ENCODE measurements around the gene TP53I11. TPM values are rescaled to one million over a fixed set of nuclear protein-coding genes. Genes with fewer than 3 reads are reported as not detected.

TP53I11 gene
- total RNA-seq, 4 donors from 2014 or later = 5.4 to 17.2 (median 12.8) TPM

DNA sequence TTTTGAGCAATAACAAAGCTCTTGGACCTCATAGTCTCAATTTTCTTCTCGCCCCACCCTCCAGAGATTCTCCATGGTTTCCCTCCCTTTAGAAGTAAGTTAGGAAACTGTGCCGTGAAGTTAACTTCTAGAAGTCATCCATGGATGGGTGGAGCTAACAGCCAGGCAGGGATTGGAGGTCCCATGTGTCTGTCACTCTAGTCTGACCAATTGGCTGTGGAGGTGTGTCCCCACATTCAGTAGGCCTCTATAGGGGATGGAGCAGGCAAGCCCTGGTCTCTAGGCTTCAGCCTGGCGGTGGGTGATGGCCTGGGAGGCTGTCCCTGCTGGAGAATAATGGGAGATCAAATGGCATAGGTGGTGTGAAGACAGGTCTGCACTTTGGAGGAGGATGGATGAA, 50.7 kb downstream of the TP53I11 start:
- ATAC-seq = no peak
- in situ Hi-C loops (cut with MboI; ENCODE audit: low sequenced_read_pairs in 4 of 4) = loop anchor here in 2 of 4 donors (10.0 to 25.0 kb wide), 3 partner anchors 175 to 437 kb away; partner anchors contain the start of gene TSPAN18 (in 2 of the 2)
- intact Hi-C loops (cut with DNase I; ENCODE audit: low total_unique reads) = no loop called here

DNA sequence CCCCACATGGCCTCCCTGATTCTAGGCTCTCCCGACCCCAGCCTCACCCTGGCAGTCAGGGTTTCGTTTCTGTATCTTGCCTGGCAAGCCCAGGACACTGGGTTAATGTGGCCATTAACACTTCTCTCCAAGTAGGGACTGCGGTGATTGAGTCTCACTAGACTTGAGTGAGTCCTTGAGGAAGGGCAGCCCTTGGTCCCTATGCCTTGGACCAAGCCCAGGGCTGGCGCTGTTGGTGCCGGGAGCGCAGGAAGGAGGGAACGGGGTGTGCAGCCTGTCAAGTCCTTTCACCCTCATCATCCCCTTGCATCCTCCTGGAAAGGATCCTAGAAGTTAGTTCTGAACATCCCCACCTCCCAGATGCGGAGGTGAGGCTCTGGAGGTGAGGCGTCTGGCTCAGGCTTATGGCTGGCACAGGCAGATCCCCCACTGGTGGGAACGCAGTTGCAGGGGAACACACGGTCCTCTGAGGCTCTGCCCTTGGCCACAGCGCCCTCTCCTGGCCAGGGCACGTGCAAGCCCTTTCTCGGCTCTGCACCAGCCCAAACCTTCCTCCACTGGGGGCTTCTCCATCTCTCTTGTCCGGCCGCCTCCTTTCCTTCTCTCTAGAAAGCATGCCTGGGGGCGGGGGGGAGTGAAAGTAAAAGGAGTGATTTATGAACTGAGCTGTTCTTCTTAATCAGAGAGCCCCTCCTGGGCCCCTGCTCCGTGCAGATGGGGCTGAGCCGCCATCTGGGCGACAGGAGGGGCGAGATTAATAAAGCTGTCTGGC, 56.7 kb downstream of the TP53I11 start:
- TF ChIP-seq, protein P1, sequence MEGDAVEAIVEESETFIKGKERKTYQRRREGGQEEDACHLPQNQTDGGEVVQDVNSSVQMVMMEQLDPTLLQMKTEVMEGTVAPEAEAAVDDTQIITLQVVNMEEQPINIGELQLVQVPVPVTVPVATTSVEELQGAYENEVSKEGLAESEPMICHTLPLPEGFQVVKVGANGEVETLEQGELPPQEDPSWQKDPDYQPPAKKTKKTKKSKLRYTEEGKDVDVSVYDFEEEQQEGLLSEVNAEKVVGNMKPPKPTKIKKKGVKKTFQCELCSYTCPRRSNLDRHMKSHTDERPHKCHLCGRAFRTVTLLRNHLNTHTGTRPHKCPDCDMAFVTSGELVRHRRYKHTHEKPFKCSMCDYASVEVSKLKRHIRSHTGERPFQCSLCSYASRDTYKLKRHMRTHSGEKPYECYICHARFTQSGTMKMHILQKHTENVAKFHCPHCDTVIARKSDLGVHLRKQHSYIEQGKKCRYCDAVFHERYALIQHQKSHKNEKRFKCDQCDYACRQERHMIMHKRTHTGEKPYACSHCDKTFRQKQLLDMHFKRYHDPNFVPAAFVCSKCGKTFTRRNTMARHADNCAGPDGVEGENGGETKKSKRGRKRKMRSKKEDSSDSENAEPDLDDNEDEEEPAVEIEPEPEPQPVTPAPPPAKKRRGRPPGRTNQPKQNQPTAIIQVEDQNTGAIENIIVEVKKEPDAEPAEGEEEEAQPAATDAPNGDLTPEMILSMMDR (IDR thresholded peaks at IDR 0.05 in 4 of 5, conservative IDR thresholded peaks at IDR 0.05 in 1 of 5) = peak; percentile 34 to 81 (median 74)
- no peak for TF ChIP-seq POLR2A (IDR thresholded peaks at IDR 0.05)
- Histone ChIP-seq H3K27ac (peak overlapping the region in 1 of 4 donors; percentile 40), H3K36me3 (no peaks in the 10 kb centered on the region), H3K4me3 (no peak overlapping the region), H3K4me1 (peaks cover 0 to 12% of the 10 kb centered on the region in 2 donors), H3K9me3 (no peaks in the 10 kb centered on the region), H3K27me3 (no peaks in the 10 kb centered on the region)
- DNase-seq (no peak), ATAC-seq (peak; percentile 51 to 59)
- intact Hi-C loops (cut with DNase I; ENCODE audit: low total_unique reads) = loop anchor here (2.0 to 5.0 kb wide), 2 partner anchors 167 to 273 kb away; partner anchors contain the start of gene TSPAN18
- in situ Hi-C loops (cut with MboI; ENCODE audit: low sequenced_read_pairs in 4 of 4) = loop anchor here in 1 of 4 donors (10.0 kb wide), 2 partner anchors 169 to 259 kb away; partner anchors contain the start of gene TSPAN18

More for the DNA sequence above, 50.7 kb downstream of the TP53I11 start:
- Histone ChIP-seq H3K36me3 (no peaks in the 10 kb centered on the region), H3K9me3 (no peaks in the 10 kb centered on the region), H3K27ac (no peak overlapping the region), H3K27me3 (no peaks in the 10 kb centered on the region), H3K4me1 (no peaks in the 10 kb centered on the region), H3K4me3 (no peak overlapping the region)
- TF ChIP-seq, protein P1 (IDR thresholded peaks at IDR 0.05 in 4 of 5, conservative IDR thresholded peaks at IDR 0.05 in 1 of 5) = no peak
- TF ChIP-seq POLR2A (IDR thresholded peaks at IDR 0.05) = no peak
- DNase-seq = no peak

DNA sequence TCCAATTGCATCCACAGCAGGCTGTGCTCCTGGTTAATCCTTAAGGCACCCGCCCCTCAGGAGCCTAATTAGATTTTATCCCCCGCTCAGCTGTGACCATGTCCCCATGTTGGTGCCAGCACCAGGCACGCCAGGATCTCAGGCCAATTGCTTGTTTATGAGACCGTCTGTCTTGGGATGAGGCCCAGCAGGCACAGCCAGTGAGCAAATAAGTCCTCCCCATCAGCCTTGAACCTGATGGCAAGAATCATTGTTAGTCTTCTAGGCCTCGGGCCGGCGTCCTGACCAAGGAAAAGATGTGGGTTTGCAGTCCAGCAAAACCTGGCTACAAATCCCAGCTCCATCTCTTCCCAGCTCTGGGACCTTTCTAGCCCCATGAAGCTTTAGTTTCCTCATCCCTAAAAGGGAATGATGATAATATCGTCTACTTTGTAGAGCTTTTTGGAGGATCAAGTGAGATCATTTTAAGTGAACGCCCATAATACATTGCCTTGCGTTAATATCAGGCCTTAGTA, 57.3 kb downstream of the TP53I11 start:
- intact Hi-C loops (cut with DNase I; ENCODE audit: low total_unique reads) = loop anchor here (5.0 kb wide), 1 partner anchor 166 kb away; the partner anchor contains the start of gene TSPAN18
- TF ChIP-seq POLR2A (IDR thresholded peaks at IDR 0.05) = no peak
- TF ChIP-seq, protein P1 (IDR thresholded peaks at IDR 0.05 in 4 of 5, conservative IDR thresholded peaks at IDR 0.05 in 1 of 5) = no peak
- Histone ChIP-seq H3K27me3 (no peaks in the 10 kb centered on the region), H3K4me1 (peaks cover 0 to 12% of the 10 kb centered on the region in 2 donors), H3K9me3 (no peaks in the 10 kb centered on the region), H3K36me3 (no peaks in the 10 kb centered on the region), H3K4me3 (no peak overlapping the region), H3K27ac (peak overlapping the region in 1 of 4 donors; percentile 40)
- in situ Hi-C loops (cut with MboI; ENCODE audit: low sequenced_read_pairs in 4 of 4) = loop anchor here in 1 of 4 donors (10.0 kb wide), 2 partner anchors 169 to 259 kb away; partner anchors contain the start of gene TSPAN18
- ATAC-seq (peak in 1 of 2 donors; percentile 42), DNase-seq (no peak)

DNA sequence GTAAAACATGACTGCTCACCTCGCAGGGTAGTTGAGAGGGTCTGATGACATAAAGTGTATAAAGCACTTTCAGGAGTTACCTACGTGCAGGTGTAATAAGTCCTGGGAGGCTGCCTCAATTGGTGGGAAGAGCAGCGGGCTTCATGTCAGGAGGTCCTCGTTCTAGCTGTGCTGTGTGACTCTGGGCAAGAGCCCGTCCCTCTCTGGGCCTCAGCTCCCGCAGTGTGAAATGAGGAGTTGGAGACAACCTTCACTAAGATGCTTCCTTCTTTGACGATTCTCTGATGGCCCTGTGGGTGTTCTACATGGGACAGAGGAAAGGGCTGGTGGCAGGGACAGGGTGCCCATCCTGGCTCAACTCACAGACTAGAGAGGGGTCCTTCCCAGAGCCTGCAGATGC, 57.8 kb downstream of the TP53I11 start:
- Histone ChIP-seq H3K36me3 (no peaks in the 10 kb centered on the region), H3K27ac (no peak overlapping the region), H3K4me1 (peaks cover 0 to 12% of the 10 kb centered on the region in 2 donors), H3K27me3 (no peaks in the 10 kb centered on the region), H3K9me3 (no peaks in the 10 kb centered on the region), H3K4me3 (no peak overlapping the region)
- TF ChIP-seq, protein P1 (IDR thresholded peaks at IDR 0.05 in 4 of 5, conservative IDR thresholded peaks at IDR 0.05 in 1 of 5) = no peak
- TF ChIP-seq POLR2A (IDR thresholded peaks at IDR 0.05) = no peak
- DNase-seq = no peak
- no peak for ATAC-seq
- intact Hi-C loops (cut with DNase I; ENCODE audit: low total_unique reads) = loop anchor here (5.0 kb wide), 1 partner anchor 166 kb away; the partner anchor contains the start of gene TSPAN18
- in situ Hi-C loops (cut with MboI; ENCODE audit: low sequenced_read_pairs in 4 of 4) = loop anchor here in 1 of 4 donors (10.0 kb wide), 2 partner anchors 168 to 258 kb away; partner anchors contain the start of gene TSPAN18

Data from gastrocnemius medialis (tissue), 4 donors.